Erythroblast (primary cell): ENCODE results near the gene ST6GALNAC3.

ENCODE experiments used
- GATA1 ChIP-seq: IDR thresholded peaks from 2 replicates; pipeline ENCODE4 v1.6.1; 2011; ENCODE audit warnings: low read depth, mild to moderate bottlenecking, control low read depth, low read length, moderate library complexity
- POLR2A ChIP-seq: IDR thresholded peaks from 2 replicates; pipeline ENCODE4 v1.6.1; 2011; ENCODE audit warnings: mild to moderate bottlenecking, low read length

- no peak for TF ChIP-seq POLR2A
- TF ChIP-seq GATA1: no peak
Observed at GRCh38 chr1:76591963-76592362, 517.4 kb downstream of the ST6GALNAC3 start.
